GM12878 (cell line): ENCODE measurements around the gene GABBR2.

Source experiments
- CBFB ChIP-seq: IDR thresholded peaks from 2 replicates; pipeline ENCODE4 v1.6.1; 2016; ENCODE audit warnings: antibody characterized with exemption, low read depth
- CHD4 ChIP-seq: fragments of 200-600 bp; sonication (generic); IDR thresholded peaks from 2 replicates; pipeline ENCODE4 v1.6.1; 2016; ENCODE audit warnings: mild to moderate bottlenecking
- CTCF ChIP-seq, 3 experiments: IDR thresholded peaks in 2 of 3; conservative IDR thresholded peaks in 1 of 3; 2 replicates each; pipeline ENCODE4 v1.5.1; 2011; ENCODE audit warnings: low read depth in 3 of 3, low read length in 3 of 3, mild to moderate bottlenecking in 3 of 3, control low read depth in 2 of 3, moderate library complexity in 2 of 3, inconsistent platforms in 1 of 3, mixed read lengths in 1 of 3; ENCODE audit not compliant: control insufficient read depth in 2 of 3, insufficient read depth in 1 of 3; ENCODE audit errors: extremely low read depth in 1 of 3
- GABPA ChIP-seq: IDR thresholded peaks from 2 replicates; pipeline ENCODE4 v1.6.1; 2014; ENCODE audit warnings: antibody characterized with exemption, low read depth, mild to moderate bottlenecking, inconsistent platforms
- HDGF ChIP-seq: fragments of 450-650 bp; IDR thresholded peaks from 2 replicates; pipeline ENCODE4 v1.6.1; 2016; ENCODE audit warnings: antibody characterized with exemption
- KAT2A ChIP-seq: conservative IDR thresholded peaks from 2 replicates; pipeline ENCODE4 v1.6.1; 2011; ENCODE audit warnings: low read depth, low read length; ENCODE audit not compliant: control insufficient read depth
- MYC ChIP-seq: IDR thresholded peaks from 2 replicates; pipeline ENCODE4 v1.6.1; 2011; ENCODE audit warnings: mild to moderate bottlenecking, low read length, moderate library complexity, inconsistent platforms; ENCODE audit not compliant: insufficient read depth, insufficient replicate concordance, insufficient read length, severe bottlenecking
- NFYB ChIP-seq: IDR thresholded peaks from 2 replicates; pipeline ENCODE4 v1.6.1; 2011; ENCODE audit warnings: low read depth, mild to moderate bottlenecking, low read length, improper control_type of control experiment, moderate library complexity; ENCODE audit not compliant: insufficient read depth
- NRF1 ChIP-seq: conservative IDR thresholded peaks from 2 replicates; pipeline ENCODE4 v1.6.1; 2011; ENCODE audit warnings: mild to moderate bottlenecking, low read depth, low read length, improper control_type of control experiment
- POLR2A ChIP-seq: IDR thresholded peaks from 2 replicates; pipeline ENCODE4 v1.6.1; 2011; ENCODE audit warnings: low read depth, mild to moderate bottlenecking, low read length
- TCF7 ChIP-seq: IDR thresholded peaks from 2 replicates; pipeline ENCODE4 v1.6.1; 2014; ENCODE audit warnings: antibody characterized with exemption, borderline replicate concordance
- USF2 ChIP-seq: IDR thresholded peaks from 2 replicates; pipeline ENCODE4 v1.6.1; 2011; ENCODE audit warnings: low read depth, low read length, improper control_type of control experiment, borderline replicate concordance
- TF ChIP-seq, protein P1 (sequence below): fragments of 450-650 bp; IDR thresholded peaks from 2 replicates; pipeline ENCODE4 v1.6.1; 2017; ENCODE audit warnings: mild to moderate bottlenecking
- TF ChIP-seq, protein P2 (sequence below): fragments of 450-650 bp; IDR thresholded peaks from 2 replicates; pipeline ENCODE4 v1.6.1; 2017; ENCODE audit warnings: mild to moderate bottlenecking, low read depth, inconsistent platforms; ENCODE audit not compliant: poor library complexity, severe bottlenecking

DNA sequence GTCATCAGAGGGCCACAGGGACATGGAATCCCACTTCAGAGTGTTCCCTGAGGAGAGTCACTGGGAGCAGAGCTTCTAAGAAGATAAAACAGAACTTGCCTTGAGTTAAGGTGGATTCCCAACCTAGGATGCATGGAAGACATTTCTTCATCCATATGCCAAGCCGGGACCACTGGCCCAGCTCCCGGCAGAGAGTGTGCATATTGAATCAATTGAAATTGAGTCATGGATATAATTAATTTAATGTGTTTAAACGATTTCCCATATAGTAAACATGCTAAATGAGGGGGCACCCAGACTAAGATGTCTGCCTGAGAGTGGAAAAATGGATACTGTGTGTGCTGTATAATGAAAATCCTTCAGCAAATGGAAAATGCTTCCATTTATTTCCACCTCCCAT is 258.9 kb downstream of the GABBR2 start:
- TF ChIP-seq CTCF (IDR thresholded peaks at IDR 0.05 in 2 of 3, conservative IDR thresholded peaks at IDR 0.05 in 1 of 3; ENCODE audit: control insufficient read depth in 2 of 3, extremely low read depth in 1 of 3, insufficient read depth in 1 of 3, low read depth in 3 of 3, low read length in 3 of 3) (no peak), NRF1 (no peak), CHD4 (no peak), POLR2A (no peak), TCF7 (no peak), CBFB (no peak), USF2 (no peak), HDGF (no peak), KAT2A (no peak), MYC (no peak), NFYB (no peak), GABPA (no peak)
- TF ChIP-seq, protein P1, sequence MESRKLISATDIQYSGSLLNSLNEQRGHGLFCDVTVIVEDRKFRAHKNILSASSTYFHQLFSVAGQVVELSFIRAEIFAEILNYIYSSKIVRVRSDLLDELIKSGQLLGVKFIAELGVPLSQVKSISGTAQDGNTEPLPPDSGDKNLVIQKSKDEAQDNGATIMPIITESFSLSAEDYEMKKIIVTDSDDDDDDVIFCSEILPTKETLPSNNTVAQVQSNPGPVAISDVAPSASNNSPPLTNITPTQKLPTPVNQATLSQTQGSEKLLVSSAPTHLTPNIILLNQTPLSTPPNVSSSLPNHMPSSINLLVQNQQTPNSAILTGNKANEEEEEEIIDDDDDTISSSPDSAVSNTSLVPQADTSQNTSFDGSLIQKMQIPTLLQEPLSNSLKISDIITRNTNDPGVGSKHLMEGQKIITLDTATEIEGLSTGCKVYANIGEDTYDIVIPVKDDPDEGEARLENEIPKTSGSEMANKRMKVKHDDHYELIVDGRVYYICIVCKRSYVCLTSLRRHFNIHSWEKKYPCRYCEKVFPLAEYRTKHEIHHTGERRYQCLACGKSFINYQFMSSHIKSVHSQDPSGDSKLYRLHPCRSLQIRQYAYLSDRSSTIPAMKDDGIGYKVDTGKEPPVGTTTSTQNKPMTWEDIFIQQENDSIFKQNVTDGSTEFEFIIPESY = no peak
- TF ChIP-seq, protein P2, sequence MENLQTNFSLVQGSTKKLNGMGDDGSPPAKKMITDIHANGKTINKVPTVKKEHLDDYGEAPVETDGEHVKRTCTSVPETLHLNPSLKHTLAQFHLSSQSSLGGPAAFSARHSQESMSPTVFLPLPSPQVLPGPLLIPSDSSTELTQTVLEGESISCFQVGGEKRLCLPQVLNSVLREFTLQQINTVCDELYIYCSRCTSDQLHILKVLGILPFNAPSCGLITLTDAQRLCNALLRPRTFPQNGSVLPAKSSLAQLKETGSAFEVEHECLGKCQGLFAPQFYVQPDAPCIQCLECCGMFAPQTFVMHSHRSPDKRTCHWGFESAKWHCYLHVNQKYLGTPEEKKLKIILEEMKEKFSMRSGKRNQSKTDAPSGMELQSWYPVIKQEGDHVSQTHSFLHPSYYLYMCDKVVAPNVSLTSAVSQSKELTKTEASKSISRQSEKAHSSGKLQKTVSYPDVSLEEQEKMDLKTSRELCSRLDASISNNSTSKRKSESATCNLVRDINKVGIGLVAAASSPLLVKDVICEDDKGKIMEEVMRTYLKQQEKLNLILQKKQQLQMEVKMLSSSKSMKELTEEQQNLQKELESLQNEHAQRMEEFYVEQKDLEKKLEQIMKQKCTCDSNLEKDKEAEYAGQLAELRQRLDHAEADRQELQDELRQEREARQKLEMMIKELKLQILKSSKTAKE = no peak
